K562 (cell line): Measurements from ENCODE around the gene TCF12. TPM values are rescaled to one million over a fixed set of nuclear protein-coding genes. Genes with fewer than 3 reads are reported as not detected.
A peak's percentile ranks its signal among the peaks of the same experiment; 100 is the strongest.

ENCODE experiments used
- BCOR ChIP-seq: fragments of 450-650 bp; IDR thresholded peaks from 2 replicates; pipeline ENCODE4 v1.6.1; 2016
- CGGBP1 ChIP-seq: fragments of 250-450 bp; sonication (Bioruptor Pico); IDR thresholded peaks from 2 replicates; pipeline ENCODE4 v1.9.0; 2021; ENCODE audit warnings: mild to moderate bottlenecking
- CLOCK ChIP-seq: fragments of 250-450 bp; sonication (Bioruptor Pico); IDR thresholded peaks from 2 replicates; pipeline ENCODE4 v1.4.0; 2020; ENCODE audit warnings: mild to moderate bottlenecking, moderate library complexity, borderline replicate concordance
- DDX20 ChIP-seq: fragments of 450-650 bp; IDR thresholded peaks from 2 replicates; pipeline ENCODE4 v1.6.1; 2016; ENCODE audit warnings: missing genetic modification characterization, low read depth, mild to moderate bottlenecking, missing compliant biosample characterization, moderate library complexity
- FIP1L1 ChIP-seq: fragments of 200-400 bp; formaldehyde crosslinking; IDR thresholded peaks from 2 replicates; pipeline ENCODE4 v1.6.1; 2018; ENCODE audit warnings: mild to moderate bottlenecking, low read depth, low read length; ENCODE audit not compliant: poor library complexity, severe bottlenecking
- HEY1 ChIP-seq: fragments of 250-450 bp; sonication (Bioruptor Pico); IDR thresholded peaks from 2 replicates; pipeline ENCODE4 v1.5.0; 2020; ENCODE audit warnings: mild to moderate bottlenecking, moderate library complexity, borderline replicate concordance
- KDM1A ChIP-seq, 2 experiments: fragments of 450-650 bp; IDR thresholded peaks; 2 replicates each; pipeline ENCODE4 v1.6.1; 2016; ENCODE audit warnings: mild to moderate bottlenecking in 2 of 2
- NCOR1 ChIP-seq: fragments of 450-650 bp; IDR thresholded peaks from 2 replicates; pipeline ENCODE4 v1.6.1; 2016; ENCODE audit warnings: mild to moderate bottlenecking, moderate library complexity
- ZBTB40 ChIP-seq, 2 experiments: fragments of 450-650 bp in 1 of 2; sonication (generic) in 1 of 2; formaldehyde crosslinking in 1 of 2; IDR thresholded peaks; 2 replicates each; pipeline versions ENCODE4 v1.7.1 to v1.9.0; 2016 to 2022; ENCODE audit warnings: inconsistent platforms in 1 of 2, mild to moderate bottlenecking in 1 of 2, missing genetic modification reagents in 1 of 2
- ZHX1 ChIP-seq: fragments of 150-350 bp; conservative IDR thresholded peaks from 2 replicates; pipeline ENCODE4 v1.6.1; 2014; ENCODE audit warnings: low read length
- ZNF212 ChIP-seq: fragments of 450-650 bp; formaldehyde crosslinking; IDR thresholded peaks from 2 replicates; pipeline ENCODE4 v1.4.0; 2020; ENCODE audit warnings: mild to moderate bottlenecking
- ZNF217 ChIP-seq: sonication (generic); formaldehyde crosslinking; IDR thresholded peaks from 2 replicates; pipeline ENCODE4 v1.8.0; 2022; ENCODE audit warnings: mild to moderate bottlenecking, missing genetic modification reagents
- ZNF224 ChIP-seq: sonication (generic); formaldehyde crosslinking; IDR thresholded peaks from 2 replicates; pipeline ENCODE4 v1.8.0; 2022; ENCODE audit warnings: mild to moderate bottlenecking, missing genetic modification reagents
- ZNF717 ChIP-seq: fragments of 250-450 bp; sonication (Bioruptor Pico); IDR thresholded peaks from 2 replicates; pipeline ENCODE4 v1.5.0; 2021
- polyA plus RNA-seq, 8 experiments: library from polyadenylated mRNA; depleted of rRNA in 4 of 8; stranded (reverse) in 5 of 8; unstranded in 3 of 8; fragments of >200 nt; fragmentation: Nextera tagmentation in 2 of 8; fragmentation: Illumina TruSeq in 1 of 8; extraction: Ambion mirVana in 2 of 8; extraction: Trizol in 1 of 8; gene quantifications; 2 replicates each; pipeline versions ENCODE4 v1.2.1 to v1.2.3, GENCODE V29; 2011 to 2014; ENCODE audit warnings: inconsistent platforms in 1 of 8, missing spikeins in 1 of 8
- total RNA-seq, 7 experiments: library from RNA; depleted of rRNA in 6 of 7; stranded (reverse); fragments of >200 nt in 6 of 7; fragmentation: Illumina TruSeq in 2 of 7; extraction: Trizol in 2 of 7; gene quantifications; 2 replicates each; pipeline versions ENCODE4 v1.2.1 to v1.2.3, GENCODE V29; 2011 to 2021; ENCODE audit warnings: low replicate concordance in 1 of 7

Gene TCF12
- total and polyA plus RNA-seq, 9 of the 15 experiments (the other 6 are each of a cell fraction or from before 2014, with no cell fraction given) = 10.5 to 132 (median 52.9) TPM

- TF ChIP-seq ZBTB40 (IDR thresholded peaks at IDR 0.05) (no peak), ZBTB40 (CRISPR knock-in tag; IDR thresholded peaks at IDR 0.05) (no peak), FIP1L1 (no peak), HEY1 (CRISPR knock-in tag) (no peak), CLOCK (CRISPR knock-in tag) (no peak), ZNF217 (CRISPR knock-in tag) (no peak), KDM1A (IDR thresholded peaks at IDR 0.05) (peak; percentile 52 to 68; a peak in 2 of 4 replicates), NCOR1 (peak; percentile 34; the same call in 1 of the 2 replicates), ZNF717 (CRISPR knock-in tag) (no peak), ZHX1 (no peak), ZNF224 (CRISPR knock-in tag) (no peak), DDX20 (no peak), ZNF212 (CRISPR knock-in tag) (no peak), BCOR (no peak), CGGBP1 (no peak)
Measured at GRCh38 chr15:56972426-56972825, 54.0 kb downstream of the TCF12 start (continued).
